K562 treated with DMSO at 1 percent for 4 hours (cell line): ENCODE data around the gene JOSD2. TPM values are rescaled to one million over a fixed set of nuclear protein-coding genes. Genes with fewer than 3 reads are reported as not detected.

ENCODE experiments used
- total RNA-seq: library from RNA; unstranded; fragments of 300-600 nt; gene quantifications from 2 replicates; pipeline ENCODE4 v1.2.3, GENCODE V29; 2022; ENCODE audit not compliant: insufficient read depth

Gene JOSD2, protein sequence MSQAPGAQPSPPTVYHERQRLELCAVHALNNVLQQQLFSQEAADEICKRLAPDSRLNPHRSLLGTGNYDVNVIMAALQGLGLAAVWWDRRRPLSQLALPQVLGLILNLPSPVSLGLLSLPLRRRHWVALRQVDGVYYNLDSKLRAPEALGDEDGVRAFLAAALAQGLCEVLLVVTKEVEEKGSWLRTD
- 4.8 and 9.5 TPM in 2 replicates for total RNA-seq

DNA sequence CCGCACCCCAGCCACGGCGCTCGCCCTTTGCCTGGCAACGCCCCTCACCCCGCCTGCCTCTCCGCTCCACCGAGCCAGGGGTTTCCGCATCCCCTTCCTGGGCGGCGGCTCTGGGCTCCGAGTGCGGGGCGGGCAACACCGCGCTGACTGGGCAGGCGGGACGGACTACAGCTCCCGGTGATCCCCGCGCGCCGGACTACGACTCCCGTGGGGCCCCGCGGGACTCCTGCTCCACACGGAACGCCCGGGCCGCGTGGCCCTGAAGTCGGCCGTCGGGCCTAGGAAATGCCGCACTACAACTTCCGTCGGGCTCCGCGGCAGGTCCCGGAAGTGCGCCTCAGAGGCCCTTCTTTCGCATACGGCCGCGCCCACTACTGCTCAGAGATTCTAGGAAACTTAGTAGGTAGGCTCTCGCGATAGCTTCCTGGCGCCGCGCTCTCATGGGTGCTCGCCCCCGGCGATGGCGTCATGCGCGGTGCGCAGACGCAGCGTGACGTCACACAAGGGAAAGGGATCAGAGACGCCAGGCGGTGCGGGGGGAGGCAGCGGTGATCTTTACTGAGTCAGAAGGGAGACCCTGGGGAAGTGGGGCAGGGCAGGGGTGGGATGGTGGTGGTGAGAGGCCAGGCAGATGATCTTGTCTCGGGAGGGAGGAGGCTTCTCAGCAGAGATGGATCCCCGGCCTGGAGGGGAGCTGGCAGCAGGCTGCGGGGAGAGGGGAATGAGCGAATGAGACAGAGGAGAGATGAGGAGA lies at the start of gene JOSD2:
JOSD2 (minus strand) TSS at position 123 of the 754 bp plus-strand sequence. CDS start 760 bp downstream, outside the sequence.

DNA sequence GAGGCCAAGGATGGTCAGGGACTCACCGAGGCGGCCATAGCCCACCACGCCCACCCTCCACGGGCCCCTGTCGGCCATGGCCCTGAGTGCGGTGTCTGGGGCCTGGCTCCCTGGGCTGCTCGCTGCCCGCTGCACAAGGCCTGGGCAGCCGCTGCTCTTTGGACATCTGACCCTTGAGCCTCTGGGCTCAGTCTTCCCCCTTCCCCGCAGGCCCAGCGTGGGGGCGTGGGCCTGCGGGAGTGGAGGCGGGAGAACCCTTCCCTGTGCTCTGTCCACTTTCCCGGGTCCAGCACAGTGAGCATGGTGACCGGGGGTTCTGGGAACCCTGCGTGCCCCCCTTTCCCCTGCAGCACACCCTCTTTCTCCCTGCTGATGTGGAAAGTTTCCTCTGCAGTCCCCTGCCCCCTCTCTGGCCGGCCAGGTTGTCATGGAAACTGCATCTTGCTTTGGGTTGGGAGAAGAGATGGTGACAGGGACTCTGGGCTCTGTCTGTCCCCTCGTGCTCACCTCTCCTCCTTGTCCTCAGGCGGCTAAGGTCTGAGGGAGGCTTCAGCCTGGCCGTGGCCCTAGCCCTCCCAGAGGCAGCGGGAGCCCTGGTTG lies 2.9 kb upstream of the JOSD2 start, which contains the start of gene ASPDH:
ASPDH (minus strand) TSS at position 168 of the 600 bp plus-strand sequence; CDS start at position 78, 90 bp downstream.

DNA sequence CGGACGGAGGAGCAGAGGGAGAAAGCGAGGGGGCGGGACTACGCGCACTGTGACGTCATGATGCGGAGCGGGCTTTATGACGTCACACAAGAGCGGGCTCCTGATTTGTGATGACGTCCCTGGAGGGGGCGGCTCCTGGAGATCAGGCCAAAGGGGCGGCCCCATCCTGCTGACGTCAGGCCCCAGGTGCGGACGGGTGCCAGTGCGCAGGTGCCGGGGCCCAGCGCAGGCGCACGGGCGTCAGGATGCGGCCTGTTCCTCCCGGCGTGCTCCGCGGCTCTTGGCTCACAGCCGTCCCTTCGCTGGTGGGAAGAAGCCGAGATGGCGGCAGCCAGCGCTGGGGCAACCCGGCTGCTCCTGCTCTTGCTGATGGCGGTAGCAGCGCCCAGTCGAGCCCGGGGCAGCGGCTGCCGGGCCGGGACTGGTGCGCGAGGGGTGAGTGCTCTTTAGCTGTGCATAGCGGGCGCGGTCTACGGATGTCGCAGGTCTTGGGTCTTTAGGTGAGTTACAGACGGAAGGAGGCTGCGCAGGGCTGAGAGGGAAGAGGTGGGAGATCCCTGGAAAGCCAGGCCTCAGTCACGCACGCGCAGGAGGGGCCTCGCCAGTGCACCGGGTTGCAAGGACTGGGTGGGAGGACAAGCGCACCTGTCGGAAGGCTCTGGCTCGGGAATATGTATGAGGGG lies 34.6 kb downstream of the JOSD2 start, which contains the start of the genes EMC10 and GARIN5A:
EMC10 (plus strand) TSS at position 284 of the 683 bp plus-strand sequence; CDS start at position 322, 38 bp downstream.
GARIN5A (minus strand) TSS at position 625 of the 683 bp plus-strand sequence; CDS start at position 165, 460 bp downstream.

Other genes starting within 250 kb of the JOSD2 start
- gene KCNC3, start 181.8 kb downstream of the JOSD2 start, total RNA-seq, result 4.1 and 10.0 TPM in 2 replicates
- 1.0 and 1.5 TPM in 2 replicates for gene NAPSA, start 145.6 kb downstream of the JOSD2 start, total RNA-seq
- gene NR1H2, start 134.7 kb downstream of the JOSD2 start, total RNA-seq, result 66.0 and 68.6 TPM in 2 replicates
- gene POLD1, start 126.8 kb downstream of the JOSD2 start, total RNA-seq, result 234 and 239 TPM in 2 replicates
- 1.0 and 2.9 TPM in 2 replicates for gene SPIB, start 92.3 kb downstream of the JOSD2 start, total RNA-seq
- not detected in 2 replicates for gene MYBPC2, start 78.3 kb downstream of the JOSD2 start, total RNA-seq
- gene EMC10, start 34.7 kb downstream of the JOSD2 start, total RNA-seq, result 61.9 and 66.2 TPM in 2 replicates
- gene GARIN5A, start 34.3 kb downstream of the JOSD2 start, total RNA-seq, result 2.1 and 3.8 TPM in 2 replicates
- gene ASPDH, start 2.7 kb upstream of the JOSD2 start, total RNA-seq, result 2.8 TPM in 1 of 2 replicates, not detected in the other
- 6.0 and 7.0 TPM in 2 replicates for gene LRRC4B, start 57.2 kb upstream of the JOSD2 start, total RNA-seq
- gene SYT3, start 128.7 kb upstream of the JOSD2 start, total RNA-seq, result 1.0 and 4.2 TPM in 2 replicates
- 31.6 and 52.6 TPM in 2 replicates for gene C19orf81, start 138.3 kb upstream of the JOSD2 start, total RNA-seq
- gene SHANK1, start 208.6 kb upstream of the JOSD2 start, total RNA-seq, result 2.3 and 3.8 TPM in 2 replicates
- 130 and 141 TPM in 2 replicates for gene CLEC11A, start 212.2 kb upstream of the JOSD2 start, total RNA-seq